H9 (cell line): ENCODE measurements around the gene PRAF2. TPM values are rescaled to one million over a fixed set of nuclear protein-coding genes. Genes with fewer than 3 reads are reported as not detected.

ENCODE experiments used
- DNase-seq: peaks from one replicate; pipeline ENCODE4 v3.0.0-alpha.2; 2017
- H2AFZ ChIP-seq: one replicate; pipeline ENCODE4 v1.6.1; 2013; ENCODE audit warnings: mild to moderate bottlenecking, low read length, control low read depth, moderate library complexity
- H2AK5ac ChIP-seq: 2 replicates; pipeline ENCODE4 v1.6.1; 2013; ENCODE audit warnings: low read length, control low read depth, mixed read lengths; ENCODE audit not compliant: insufficient read length
- H2BK120ac ChIP-seq: one replicate; pipeline ENCODE4 v1.6.1; 2013; ENCODE audit warnings: low read depth, mild to moderate bottlenecking, low read length, control low read depth, inconsistent platforms; ENCODE audit not compliant: poor library complexity, severe bottlenecking
- H2BK12ac ChIP-seq: 2 replicates; pipeline ENCODE4 v1.6.1; 2013; ENCODE audit warnings: low read length, control low read depth, mixed read lengths, low read depth; ENCODE audit not compliant: insufficient read length
- H2BK15ac ChIP-seq: 2 replicates; pipeline ENCODE4 v1.6.1; 2013; ENCODE audit warnings: low read depth, low read length, control low read depth
- H2BK20ac ChIP-seq: one replicate; pipeline ENCODE4 v1.6.1; 2013; ENCODE audit warnings: low read depth, mild to moderate bottlenecking, low read length, control low read depth, inconsistent platforms; ENCODE audit not compliant: poor library complexity, severe bottlenecking
- H2BK5ac ChIP-seq: 2 replicates; pipeline ENCODE4 v1.6.1; 2013; ENCODE audit warnings: low read length, control low read depth, mixed read lengths; ENCODE audit not compliant: insufficient read length
- H3K14ac ChIP-seq: 2 replicates; pipeline ENCODE4 v1.6.1; 2013; ENCODE audit warnings: low read length, control low read depth; ENCODE audit not compliant: insufficient read depth
- H3K18ac ChIP-seq: 2 replicates; pipeline ENCODE4 v1.6.1; 2013; ENCODE audit warnings: low read depth, mild to moderate bottlenecking, mixed read lengths, low read length, control low read depth; ENCODE audit not compliant: insufficient read length
- H3K23ac ChIP-seq: 2 replicates; pipeline ENCODE4 v1.6.1; 2013; ENCODE audit warnings: low read length, control low read depth, mixed read lengths, low read depth; ENCODE audit not compliant: insufficient read length
- H3K23me2 ChIP-seq: 2 replicates; pipeline ENCODE4 v1.6.1; 2013; ENCODE audit warnings: low read depth, mild to moderate bottlenecking, mixed read lengths, low read length, control low read depth; ENCODE audit not compliant: insufficient read length, poor library complexity, severe bottlenecking
- H3K27ac ChIP-seq: 2 replicates; pipeline ENCODE4 v1.5.1; 2013; ENCODE audit warnings: low read length, control low read depth, mixed read lengths, low read depth; ENCODE audit not compliant: insufficient read length
- H3K27me3 ChIP-seq: 2 replicates; pipeline ENCODE4 v1.6.1; 2013; ENCODE audit warnings: low read length, control low read depth, inconsistent platforms; ENCODE audit not compliant: insufficient read depth
- H3K4ac ChIP-seq: 2 replicates; pipeline ENCODE4 v1.6.1; 2013; ENCODE audit warnings: low read depth, mild to moderate bottlenecking, control low read depth, inconsistent platforms, low read length, moderate library complexity
- H3K4me1 ChIP-seq: 2 replicates; pipeline ENCODE4 v1.6.1; 2013; ENCODE audit warnings: low read length, control low read depth, inconsistent platforms; ENCODE audit not compliant: insufficient read depth
- H3K4me2 ChIP-seq: 2 replicates; pipeline ENCODE4 v1.6.1; 2013; ENCODE audit warnings: low read length, control low read depth, mixed read lengths; ENCODE audit not compliant: insufficient read length, insufficient read depth
- H3K56ac ChIP-seq: 2 replicates; pipeline ENCODE4 v1.6.1; 2013; ENCODE audit warnings: low read depth, mild to moderate bottlenecking, mixed read lengths, low read length, control low read depth; ENCODE audit not compliant: insufficient read length
- H3K79me1 ChIP-seq: 2 replicates; pipeline ENCODE4 v1.6.1; 2013; ENCODE audit warnings: low read depth, mild to moderate bottlenecking, moderate library complexity, low read length, control low read depth, inconsistent platforms; ENCODE audit not compliant: insufficient read depth, poor library complexity, severe bottlenecking
- H3K79me2 ChIP-seq: 2 replicates; pipeline ENCODE4 v1.6.1; 2013; ENCODE audit warnings: low read length, control low read depth, inconsistent platforms; ENCODE audit not compliant: insufficient read depth
- H3K9ac ChIP-seq: 2 replicates; pipeline ENCODE4 v1.6.1; 2013; ENCODE audit warnings: low read length, control low read depth, mixed read lengths; ENCODE audit not compliant: insufficient read length; ENCODE audit errors: extremely low read depth
- H3K9me3 ChIP-seq: one replicate; pipeline ENCODE4 v1.6.1; 2013; ENCODE audit warnings: low read depth, low read length, inconsistent platforms; ENCODE audit not compliant: control insufficient read depth
- H3T11ph ChIP-seq: one replicate; pipeline ENCODE4 v1.6.1; 2013; ENCODE audit warnings: mild to moderate bottlenecking, low read length, control low read depth, inconsistent platforms
- H4K20me1 ChIP-seq: one replicate; pipeline ENCODE4 v1.6.1; 2013; ENCODE audit not compliant: control insufficient read depth, insufficient read length, insufficient read depth
- H4K5ac ChIP-seq: 2 replicates; pipeline ENCODE4 v1.6.1; 2013; ENCODE audit warnings: low read depth, mild to moderate bottlenecking, mixed read lengths, low read length, control low read depth; ENCODE audit not compliant: insufficient read length
- H4K8ac ChIP-seq: replicated peaks from 2 replicates; pipeline ENCODE4 v1.6.1; 2013; ENCODE audit warnings: low read length, control low read depth, mixed read lengths, low read depth; ENCODE audit not compliant: insufficient read length
- H4K91ac ChIP-seq: 2 replicates; pipeline ENCODE4 v1.6.1; 2013; ENCODE audit warnings: low read depth, mild to moderate bottlenecking, moderate library complexity, mixed read lengths, low read length, control low read depth; ENCODE audit not compliant: insufficient read length
- H3K27ac Mint-ChIP-seq, 3 experiments: 2 replicates in 2 of 3; 3 replicates in 1 of 3; pipeline ENCODE4 v1.8.0; 2020 to 2021; ENCODE audit warnings: mixed read lengths in 3 of 3, mild to moderate bottlenecking in 1 of 3, moderate library complexity in 1 of 3
- H3K27me3 Mint-ChIP-seq: 2 replicates; pipeline ENCODE4 v1.8.0; 2021; ENCODE audit warnings: low read depth, mild to moderate bottlenecking, moderate library complexity, mixed read lengths
- H3K36me3 Mint-ChIP-seq, 3 experiments: 2 replicates in 2 of 3; 3 replicates in 1 of 3; pipeline ENCODE4 v1.8.0; 2020 to 2021; ENCODE audit warnings: low read depth in 3 of 3, mixed read lengths in 3 of 3; ENCODE audit not compliant: insufficient read depth in 1 of 3
- H3K4me1 Mint-ChIP-seq, 2 experiments: 2 replicates each; pipeline ENCODE4 v1.8.0; 2020; ENCODE audit warnings: mixed read lengths in 2 of 2
- H3K4me3 Mint-ChIP-seq, 2 experiments: 2 replicates in 1 of 2; 3 replicates in 1 of 2; pipeline ENCODE4 v1.8.0; 2020 to 2021; ENCODE audit warnings: mild to moderate bottlenecking in 2 of 2, mixed read lengths in 2 of 2, moderate library complexity in 1 of 2
- H3K9me3 Mint-ChIP-seq, 2 experiments: 2 replicates in 1 of 2; 3 replicates in 1 of 2; pipeline ENCODE4 v1.8.0; 2020; ENCODE audit warnings: mild to moderate bottlenecking in 2 of 2, mixed read lengths in 2 of 2, moderate library complexity in 1 of 2
- WGBS: extraction: QIAGEN DNeasy Blood & Tissue Kit; methylation state at CpG from one replicate; pipeline ENCODE4 v1.1.7; 2013; ENCODE audit warnings: missing lambda C conversion rate, low lambda C conversion rate, mixed read lengths; ENCODE audit not compliant: insufficient read length; ENCODE audit errors: extremely low coverage; 5-methylcytosine and 5-hydroxymethylcytosine counted together
- total RNA-seq: library from RNA; stranded (reverse); gene quantifications from 2 replicates; pipeline ENCODE4 v1.2.1, GENCODE V29; 2021
- TF ChIP-seq, protein P1 (sequence below): fragments of 200-600 bp; sonication (generic); conservative IDR thresholded peaks from 3 replicates; pipeline ENCODE4 v1.8.0; 2021; ENCODE audit warnings: antibody characterized with exemption, mild to moderate bottlenecking

The PRAF2 gene
- total RNA-seq, 1 experiment from 2014 or later = 13.4 TPM

DNA sequence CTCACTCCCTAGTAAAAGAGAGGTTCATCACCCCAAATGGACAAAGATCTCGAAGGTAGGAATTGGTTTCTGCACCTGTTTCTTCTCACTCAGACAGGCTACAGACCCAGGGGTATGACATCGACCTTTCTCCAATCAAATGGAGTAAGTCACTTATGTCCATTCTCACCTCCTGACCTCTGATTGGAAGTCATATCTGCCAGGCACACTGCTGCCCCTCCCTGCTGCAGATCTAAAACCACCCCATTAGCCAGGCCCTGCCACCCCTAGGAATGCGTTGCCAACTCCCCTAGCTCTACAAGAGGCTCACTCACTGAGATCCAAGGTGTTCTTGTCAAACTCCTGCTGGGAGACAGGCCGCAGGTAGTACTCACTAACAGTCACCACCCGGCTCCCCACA lies 42.9 kb upstream of the PRAF2 start:
- H3K18ac ChIP-seq = no peak overlapping the region
- no peak overlapping the region for H2BK120ac ChIP-seq
- H3K36me3 Mint-ChIP-seq = peaks cover 32 to 60% (median 53%) of the 10 kb centered on the region in 3 experiments
- no peak overlapping the region for H3K27ac Mint-ChIP-seq
- no peak overlapping the region for H3K56ac ChIP-seq
- TF ChIP-seq, protein P1, sequence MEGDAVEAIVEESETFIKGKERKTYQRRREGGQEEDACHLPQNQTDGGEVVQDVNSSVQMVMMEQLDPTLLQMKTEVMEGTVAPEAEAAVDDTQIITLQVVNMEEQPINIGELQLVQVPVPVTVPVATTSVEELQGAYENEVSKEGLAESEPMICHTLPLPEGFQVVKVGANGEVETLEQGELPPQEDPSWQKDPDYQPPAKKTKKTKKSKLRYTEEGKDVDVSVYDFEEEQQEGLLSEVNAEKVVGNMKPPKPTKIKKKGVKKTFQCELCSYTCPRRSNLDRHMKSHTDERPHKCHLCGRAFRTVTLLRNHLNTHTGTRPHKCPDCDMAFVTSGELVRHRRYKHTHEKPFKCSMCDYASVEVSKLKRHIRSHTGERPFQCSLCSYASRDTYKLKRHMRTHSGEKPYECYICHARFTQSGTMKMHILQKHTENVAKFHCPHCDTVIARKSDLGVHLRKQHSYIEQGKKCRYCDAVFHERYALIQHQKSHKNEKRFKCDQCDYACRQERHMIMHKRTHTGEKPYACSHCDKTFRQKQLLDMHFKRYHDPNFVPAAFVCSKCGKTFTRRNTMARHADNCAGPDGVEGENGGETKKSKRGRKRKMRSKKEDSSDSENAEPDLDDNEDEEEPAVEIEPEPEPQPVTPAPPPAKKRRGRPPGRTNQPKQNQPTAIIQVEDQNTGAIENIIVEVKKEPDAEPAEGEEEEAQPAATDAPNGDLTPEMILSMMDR = no peak
- H2BK20ac ChIP-seq = no peak overlapping the region
- H2BK15ac ChIP-seq = no peak overlapping the region
- H3K27ac ChIP-seq = no peak overlapping the region
- H4K91ac ChIP-seq = no peak overlapping the region
- H3K27me3 ChIP-seq = no peaks in the 10 kb centered on the region
- no peaks in the 10 kb centered on the region for H3K4me1 Mint-ChIP-seq
- peaks cover 7% of the 10 kb centered on the region for H3K9me3 ChIP-seq
- WGBS = no CpG with 5 or more reads among the region's 5 CpGs
- H3K23me2 ChIP-seq = no peaks in the 10 kb centered on the region
- no peak overlapping the region for H2AFZ ChIP-seq
- no peaks in the 10 kb centered on the region for H4K20me1 ChIP-seq
- H4K8ac ChIP-seq = no peak overlapping the region
- H3K9me3 Mint-ChIP-seq = peaks cover 70 to 74% of the 10 kb centered on the region in 2 experiments
- H2AK5ac ChIP-seq = no peak overlapping the region
- no peak overlapping the region for H3T11ph ChIP-seq
- H3K27me3 Mint-ChIP-seq = no peaks in the 10 kb centered on the region; the same call in 1 of the 2 replicates
- H3K4ac ChIP-seq = no peak overlapping the region
- no peak overlapping the region for H2BK12ac ChIP-seq
- no peak overlapping the region for H2BK5ac ChIP-seq
- H4K5ac ChIP-seq = no peak overlapping the region
- H3K4me1 ChIP-seq = no peaks in the 10 kb centered on the region
- H3K79me1 ChIP-seq = no peaks in the 10 kb centered on the region
- H3K14ac ChIP-seq = no peak overlapping the region
- H3K4me3 Mint-ChIP-seq = no peak overlapping the region
- H3K23ac ChIP-seq = no peak overlapping the region
- H3K9ac ChIP-seq = no peak overlapping the region
- H3K4me2 ChIP-seq = no peak overlapping the region
- no peak for DNase-seq
- no peaks in the 10 kb centered on the region for H3K79me2 ChIP-seq
